Measurements from ENCODE around the gene SPPL3. TPM values are rescaled to one million over a fixed set of nuclear protein-coding genes. Genes with fewer than 3 reads are reported as not detected.

The SPPL3 gene
- total RNA-seq, 1 donor from 2014 or later, result 48.9 TPM

DNA sequence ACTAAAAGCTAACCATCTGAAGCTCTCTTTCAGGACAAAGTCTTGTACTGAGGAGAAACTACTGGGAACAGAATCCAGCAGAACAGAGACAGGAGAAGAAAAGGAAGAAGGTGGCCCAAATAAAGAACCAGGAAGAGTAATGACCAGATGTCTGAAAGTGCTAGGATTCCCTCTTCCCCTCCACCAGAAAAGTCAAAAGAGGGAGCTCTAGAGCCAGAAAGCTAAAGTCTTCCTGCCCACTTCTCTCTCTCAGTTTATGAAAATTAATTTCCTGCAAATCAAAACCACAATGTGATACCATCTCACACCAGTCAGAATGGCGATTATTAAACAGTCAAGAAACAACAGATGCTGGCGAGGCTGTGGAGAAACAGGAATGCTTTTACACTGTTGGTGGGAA, 47.2 kb downstream of the SPPL3 start:
- no peak overlapping the region for H3K27ac ChIP-seq
- TF ChIP-seq POLR2A (IDR thresholded peaks at IDR 0.05), result no peak
- no peak for TF ChIP-seq POLR2AphosphoS5 (IDR thresholded peaks at IDR 0.05; ENCODE audit: insufficient read depth in 1 of 2, low read depth in 1 of 2)
- TF ChIP-seq, protein P1, sequence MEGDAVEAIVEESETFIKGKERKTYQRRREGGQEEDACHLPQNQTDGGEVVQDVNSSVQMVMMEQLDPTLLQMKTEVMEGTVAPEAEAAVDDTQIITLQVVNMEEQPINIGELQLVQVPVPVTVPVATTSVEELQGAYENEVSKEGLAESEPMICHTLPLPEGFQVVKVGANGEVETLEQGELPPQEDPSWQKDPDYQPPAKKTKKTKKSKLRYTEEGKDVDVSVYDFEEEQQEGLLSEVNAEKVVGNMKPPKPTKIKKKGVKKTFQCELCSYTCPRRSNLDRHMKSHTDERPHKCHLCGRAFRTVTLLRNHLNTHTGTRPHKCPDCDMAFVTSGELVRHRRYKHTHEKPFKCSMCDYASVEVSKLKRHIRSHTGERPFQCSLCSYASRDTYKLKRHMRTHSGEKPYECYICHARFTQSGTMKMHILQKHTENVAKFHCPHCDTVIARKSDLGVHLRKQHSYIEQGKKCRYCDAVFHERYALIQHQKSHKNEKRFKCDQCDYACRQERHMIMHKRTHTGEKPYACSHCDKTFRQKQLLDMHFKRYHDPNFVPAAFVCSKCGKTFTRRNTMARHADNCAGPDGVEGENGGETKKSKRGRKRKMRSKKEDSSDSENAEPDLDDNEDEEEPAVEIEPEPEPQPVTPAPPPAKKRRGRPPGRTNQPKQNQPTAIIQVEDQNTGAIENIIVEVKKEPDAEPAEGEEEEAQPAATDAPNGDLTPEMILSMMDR (IDR thresholded peaks at IDR 0.05), result no peak
- no peaks in the 10 kb centered on the region for H3K27me3 ChIP-seq
- H3K4me1 ChIP-seq, result peaks cover 43% of the 10 kb centered on the region
- DNase-seq (ENCODE audit: extremely low spot score in 2 of 2), result no peak
- H3K9me3 ChIP-seq, result no peaks in the 10 kb centered on the region
- intact Hi-C loops (cut with DNase I), result no loop called here
- H3K4me3 ChIP-seq, result no peak overlapping the region
- no peaks in the 10 kb centered on the region for H3K36me3 ChIP-seq

DNA sequence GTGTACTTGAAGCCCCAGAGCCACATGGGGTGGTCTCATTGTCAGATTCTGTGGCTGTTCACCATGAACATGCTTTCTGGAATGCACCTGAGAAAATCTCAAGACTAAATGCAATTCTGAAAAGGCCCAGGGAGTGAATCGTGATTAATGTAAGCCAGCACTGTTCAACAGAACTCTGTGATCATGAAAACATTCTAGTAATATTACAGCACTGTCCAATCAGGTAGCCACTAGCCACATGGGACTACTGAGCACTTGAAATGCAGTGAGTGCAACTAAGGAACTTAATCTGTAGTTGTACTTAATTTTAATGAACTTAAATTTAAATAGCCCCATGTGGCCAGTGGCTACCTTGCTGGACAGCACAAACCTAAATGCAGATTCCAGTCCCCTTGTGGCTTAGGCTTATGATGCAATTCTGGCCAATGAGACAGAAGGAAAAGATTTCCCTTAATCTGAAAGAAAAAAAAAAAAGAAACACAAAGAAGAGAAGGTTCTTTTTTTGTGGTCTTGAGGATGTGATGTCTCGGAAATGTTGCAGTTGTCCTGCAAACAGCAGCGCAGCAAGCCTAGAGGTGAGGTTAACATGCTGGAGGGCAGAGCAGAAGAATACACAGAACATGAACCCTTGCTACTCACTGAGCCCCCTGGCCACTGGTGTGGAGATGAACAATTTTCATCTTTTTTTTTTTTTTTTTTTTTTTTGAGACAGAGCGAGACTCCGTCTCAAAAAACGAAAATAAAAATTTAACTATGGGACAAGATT, 48.2 kb downstream of the SPPL3 start:
- no peak for DNase-seq (ENCODE audit: extremely low spot score in 2 of 2)
- no peaks in the 10 kb centered on the region for H3K27me3 ChIP-seq
- H3K27ac ChIP-seq, result no peak overlapping the region
- no peak overlapping the region for H3K4me3 ChIP-seq
- no peaks in the 10 kb centered on the region for H3K36me3 ChIP-seq
- no peak for TF ChIP-seq POLR2AphosphoS5 (IDR thresholded peaks at IDR 0.05; ENCODE audit: insufficient read depth in 1 of 2, low read depth in 1 of 2)
- peaks cover 45% of the 10 kb centered on the region for H3K4me1 ChIP-seq
- H3K9me3 ChIP-seq, result no peaks in the 10 kb centered on the region
- intact Hi-C loops (cut with DNase I), result no loop called here

DNA sequence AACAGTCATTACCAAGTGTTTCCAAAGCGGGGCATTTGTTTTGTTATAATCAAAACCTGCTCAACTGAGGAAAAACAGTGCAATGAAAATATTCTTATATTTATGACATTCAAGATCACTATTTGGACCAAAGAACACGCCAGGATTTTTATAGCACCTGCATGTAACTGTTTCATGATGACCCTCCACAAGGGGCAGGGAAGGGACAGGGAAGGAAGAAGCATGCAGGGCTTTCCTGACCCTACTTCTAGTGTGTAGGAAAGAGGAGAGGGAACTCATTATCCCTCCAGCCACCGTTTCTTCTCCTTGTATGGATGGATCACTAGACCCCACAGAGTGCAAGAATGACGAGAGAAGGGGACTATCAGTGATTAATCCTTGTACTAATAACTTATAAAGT, 49.4 kb downstream of the SPPL3 start:
- H3K4me3 ChIP-seq, result no peak overlapping the region
- intact Hi-C loops (cut with DNase I), result no loop called here
- H3K27ac ChIP-seq, result no peak overlapping the region
- H3K9me3 ChIP-seq, result no peaks in the 10 kb centered on the region
- DNase-seq (ENCODE audit: extremely low spot score in 2 of 2), result no peak
- H3K27me3 ChIP-seq, result no peaks in the 10 kb centered on the region
- H3K4me1 ChIP-seq, result peaks cover 57% of the 10 kb centered on the region
- H3K36me3 ChIP-seq, result no peaks in the 10 kb centered on the region
- TF ChIP-seq POLR2AphosphoS5 (IDR thresholded peaks at IDR 0.05; ENCODE audit: insufficient read depth in 1 of 2, low read depth in 1 of 2), result no peak
- TF ChIP-seq, protein P1 (IDR thresholded peaks at IDR 0.05), result no peak
- TF ChIP-seq POLR2A (IDR thresholded peaks at IDR 0.05), result no peak

DNA sequence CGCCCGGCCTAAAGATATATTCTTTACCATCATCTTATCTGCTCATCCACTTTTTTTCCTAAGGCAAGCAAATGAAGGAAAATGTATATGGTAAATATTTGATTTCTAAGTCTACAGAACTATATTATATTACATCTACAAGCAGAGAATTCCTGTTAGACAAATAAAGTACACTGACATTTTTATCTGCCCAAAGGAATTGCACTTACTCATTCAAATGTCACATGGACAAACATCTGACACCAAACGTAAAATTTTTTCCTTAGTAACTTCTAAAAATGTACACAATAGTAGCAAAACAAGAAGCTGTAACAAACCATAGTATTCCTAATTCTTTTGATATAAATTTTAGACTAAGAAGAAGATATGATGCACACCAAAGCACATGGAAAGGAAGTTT, 51.0 kb downstream of the SPPL3 start:
- H3K27me3 ChIP-seq, result no peaks in the 10 kb centered on the region
- no peaks in the 10 kb centered on the region for H3K36me3 ChIP-seq
- no peaks in the 10 kb centered on the region for H3K9me3 ChIP-seq
- H3K4me1 ChIP-seq, result peaks cover 74% of the 10 kb centered on the region
- no peak overlapping the region for H3K27ac ChIP-seq
- intact Hi-C loops (cut with DNase I), result no loop called here
- TF ChIP-seq POLR2A (IDR thresholded peaks at IDR 0.05) (no peak), POLR2AphosphoS5 (IDR thresholded peaks at IDR 0.05; ENCODE audit: insufficient read depth in 1 of 2, low read depth in 1 of 2) (no peak)
- TF ChIP-seq, protein P1 (IDR thresholded peaks at IDR 0.05), result no peak
- no peak overlapping the region for H3K4me3 ChIP-seq
- no peak for DNase-seq (ENCODE audit: extremely low spot score in 2 of 2)

DNA sequence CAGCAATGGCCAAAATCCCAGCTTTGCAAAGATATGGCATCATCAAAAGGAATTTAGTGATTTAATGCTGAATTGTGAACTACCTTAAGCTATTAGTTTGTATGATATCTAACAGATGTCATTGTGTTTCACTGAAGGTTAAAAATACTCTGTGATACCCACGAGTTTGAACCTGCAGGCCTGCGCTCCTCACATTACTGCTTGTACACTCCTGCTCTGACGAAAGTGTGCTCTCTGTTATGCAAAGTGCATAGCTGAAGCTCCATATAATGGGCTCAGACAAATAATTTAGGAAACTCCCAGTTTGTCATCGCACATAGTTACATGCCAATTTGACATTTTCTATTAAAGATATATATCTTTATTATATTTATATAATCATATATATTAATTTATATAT, 52.2 kb downstream of the SPPL3 start:
- TF ChIP-seq POLR2AphosphoS5 (IDR thresholded peaks at IDR 0.05; ENCODE audit: insufficient read depth in 1 of 2, low read depth in 1 of 2), result no peak
- TF ChIP-seq POLR2A (IDR thresholded peaks at IDR 0.05), result no peak
- Histone ChIP-seq H3K27me3 (no peaks in the 10 kb centered on the region), H3K4me3 (no peak overlapping the region), H3K36me3 (no peaks in the 10 kb centered on the region), H3K27ac (no peak overlapping the region), H3K9me3 (no peaks in the 10 kb centered on the region), H3K4me1 (peaks cover 83% of the 10 kb centered on the region)
- intact Hi-C loops (cut with DNase I), result no loop called here
- DNase-seq (ENCODE audit: extremely low spot score in 2 of 2), result no peak

DNA sequence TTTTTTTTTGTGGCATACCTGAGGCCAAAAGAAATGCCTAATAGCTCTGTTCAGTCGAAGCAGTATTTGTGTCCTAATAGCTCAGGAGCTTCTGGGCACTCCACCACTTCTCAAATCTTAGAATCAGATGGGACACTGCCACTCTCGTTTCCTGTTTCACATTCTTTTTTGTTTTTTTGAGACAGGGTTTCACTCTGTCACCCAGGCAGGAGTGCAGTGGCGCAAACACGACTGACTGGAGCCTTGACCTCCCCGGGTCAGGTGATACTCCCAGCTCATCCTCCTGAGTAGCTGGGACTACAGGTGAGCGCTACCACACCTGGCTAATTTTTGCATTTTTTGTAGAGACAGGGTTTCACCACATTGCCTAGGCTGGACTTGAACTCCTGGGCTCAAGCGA, 52.7 kb downstream of the SPPL3 start:
- peaks cover 83% of the 10 kb centered on the region for H3K4me1 ChIP-seq
- intact Hi-C loops (cut with DNase I), result no loop called here
- TF ChIP-seq POLR2AphosphoS5 (IDR thresholded peaks at IDR 0.05; ENCODE audit: insufficient read depth in 1 of 2, low read depth in 1 of 2), result no peak
- TF ChIP-seq, protein P1 (IDR thresholded peaks at IDR 0.05), result no peak

More for the DNA sequence above, 52.7 kb downstream of the SPPL3 start:
- Histone ChIP-seq H3K9me3 (no peaks in the 10 kb centered on the region), H3K36me3 (no peaks in the 10 kb centered on the region), H3K4me3 (no peak overlapping the region), H3K27ac (no peak overlapping the region), H3K27me3 (no peaks in the 10 kb centered on the region)
- DNase-seq (ENCODE audit: extremely low spot score in 2 of 2), result no peak
